ENCODE results near the gene ZNF764. TPM values are rescaled to one million over a fixed set of nuclear protein-coding genes. Genes with fewer than 3 reads are reported as not detected.

ZNF764 gene
- total and polyA plus RNA-seq, 9 of the 15 experiments (the other 6 are each of a cell fraction or from before 2014, with no cell fraction given): 0.69 to 10.1 (median 4.1) TPM

GRCh38 chr16:30585400-30586191, 27.4 kb upstream of the ZNF764 start, which contains the start of gene ZNF785 (continued):
- TF ChIP-seq SRSF3 (IDR thresholded peaks at IDR 0.05; ENCODE audit: insufficient read depth, low read length) (peak; percentile 84; the same call in 1 of the 2 replicates), TCF15 (CRISPR knock-in tag; IDR thresholded peaks at IDR 0.05) (no peak), EHMT2 (IDR thresholded peaks at IDR 0.05) (no peak), TCFL5 (CRISPR knock-in tag; conservative IDR thresholded peaks at IDR 0.05) (no peak), KDM1A (IDR thresholded peaks at IDR 0.05) (no peak), MYBL2 (IDR thresholded peaks at IDR 0.05; ENCODE audit: low read depth) (peak; percentile 97), MYBL2 (CRISPR knock-in tag; IDR thresholded peaks at IDR 0.05; ENCODE audit: borderline replicate concordance) (peak; percentile 86; the same call in 1 of the 2 replicates), CBX5 (IDR thresholded peaks at IDR 0.05; ENCODE audit: borderline replicate concordance, low read depth) (no peak), RFX5 (IDR thresholded peaks at IDR 0.05; ENCODE audit: low read depth, low read length) (no peak), ZNF766 (CRISPR knock-in tag; conservative IDR thresholded peaks at IDR 0.05) (peak; percentile 78; the same call in 1 of the 2 replicates), ZNF224 (CRISPR knock-in tag; IDR thresholded peaks at IDR 0.05) (peak; percentile 89; the same call in 1 of the 2 replicates), E4F1 (CRISPR knock-in tag; IDR thresholded peaks at IDR 0.05; ENCODE audit: borderline replicate concordance) (no peak), ZNF184 (CRISPR knock-in tag; IDR thresholded peaks at IDR 0.05) (no peak), TBP (optimal IDR thresholded peaks at IDR 0.05; ENCODE audit: low read depth, low read length) (peak; percentile 81), GATAD2A (IDR thresholded peaks at IDR 0.05) (no peak), MTA1 (IDR thresholded peaks at IDR 0.05; ENCODE audit: borderline replicate concordance) (no peak; the same call in 1 of the 2 replicates), NR4A1 (CRISPR knock-in tag; IDR thresholded peaks at IDR 0.05) (no peak), NR4A1 (tag; IDR thresholded peaks at IDR 0.05) (peak; percentile 75), ZFX (CRISPR knock-in tag; IDR thresholded peaks at IDR 0.05) (peak; percentile 96), C11orf30 (IDR thresholded peaks at IDR 0.05; ENCODE audit: low read depth) (peak; percentile 76), E2F1 (CRISPR knock-in tag; IDR thresholded peaks at IDR 0.05) (peak; percentile 98), NR2F6 (CRISPR knock-in tag; IDR thresholded peaks at IDR 0.05) (0 out of 2 replicates have a peak, but pooled peaks have one; percentile 32), FOXP1 (CRISPR knock-in tag; IDR thresholded peaks at IDR 0.05) (peak; percentile 97)
- TF ChIP-seq, protein P1, sequence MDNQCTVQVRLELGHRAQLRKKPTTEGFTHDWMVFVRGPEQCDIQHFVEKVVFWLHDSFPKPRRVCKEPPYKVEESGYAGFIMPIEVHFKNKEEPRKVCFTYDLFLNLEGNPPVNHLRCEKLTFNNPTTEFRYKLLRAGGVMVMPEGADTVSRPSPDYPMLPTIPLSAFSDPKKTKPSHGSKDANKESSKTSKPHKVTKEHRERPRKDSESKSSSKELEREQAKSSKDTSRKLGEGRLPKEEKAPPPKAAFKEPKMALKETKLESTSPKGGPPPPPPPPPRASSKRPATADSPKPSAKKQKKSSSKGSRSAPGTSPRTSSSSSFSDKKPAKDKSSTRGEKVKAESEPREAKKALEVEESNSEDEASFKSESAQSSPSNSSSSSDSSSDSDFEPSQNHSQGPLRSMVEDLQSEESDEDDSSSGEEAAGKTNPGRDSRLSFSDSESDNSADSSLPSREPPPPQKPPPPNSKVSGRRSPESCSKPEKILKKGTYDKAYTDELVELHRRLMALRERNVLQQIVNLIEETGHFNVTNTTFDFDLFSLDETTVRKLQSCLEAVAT (IDR thresholded peaks at IDR 0.05): peak; percentile 66 to 91; a peak in 2 of 4 replicates

Data from K562 (cell line).